ENCODE data around the gene SELL. TPM values are rescaled to one million over a fixed set of nuclear protein-coding genes. Genes with fewer than 3 reads are reported as not detected.
"Not testable (repeated sequence)": the region's sequence is repeated elsewhere in the genome, so short reads cannot be mapped to it uniquely, and the experiment has no call there.

The SELL gene
- total RNA-seq, 3 donors from 2014 or later: 0.78 to 2.5 (median 0.92) TPM

DNA sequence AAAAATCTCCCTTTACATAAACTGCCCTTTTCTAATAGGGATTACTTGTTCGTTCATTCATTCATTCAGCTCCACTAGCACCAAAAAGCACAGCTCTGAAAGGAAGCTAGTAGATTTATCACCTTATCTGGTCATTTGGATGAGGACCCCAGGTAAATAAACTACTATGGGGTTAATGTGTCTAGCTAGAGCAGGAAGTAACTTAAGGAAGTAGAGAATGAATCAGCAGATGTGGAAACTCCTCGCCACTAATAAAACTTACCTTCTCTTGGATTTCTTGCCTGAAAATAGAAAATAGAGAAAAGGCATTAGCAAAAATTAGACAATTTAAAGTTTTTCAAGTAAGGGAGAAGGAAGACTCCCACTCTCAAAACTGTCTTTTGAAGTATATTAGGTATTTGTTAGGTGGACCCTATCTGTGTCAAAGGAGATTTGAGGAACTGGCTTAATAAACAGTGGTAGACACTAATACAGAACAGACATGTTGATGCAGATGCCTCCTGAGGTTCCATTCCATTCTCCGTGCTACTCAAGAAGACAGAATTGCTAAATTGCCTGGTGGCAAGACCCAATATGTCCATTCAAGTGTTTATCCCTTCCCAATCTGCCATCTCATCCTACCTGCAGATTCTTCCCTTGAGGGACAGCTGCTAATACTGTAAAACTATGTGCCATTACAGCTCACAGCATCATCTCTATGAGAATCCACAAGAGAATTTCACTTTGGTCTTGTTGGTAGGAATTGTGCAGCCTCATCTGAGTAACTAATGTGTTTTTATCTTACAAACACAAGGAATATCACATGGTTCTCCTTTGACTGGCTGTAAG lies 14.9 kb downstream of the SELL start:
- H3K4me3 ChIP-seq: no peak overlapping the region
- ATAC-seq (peak; percentile 41), DNase-seq (no peak)
- TF ChIP-seq CTCF (IDR thresholded peaks at IDR 0.05): no peak
- no peaks in the 10 kb centered on the region for H3K4me1 ChIP-seq (ENCODE audit: low read depth)
- no peaks in the 10 kb centered on the region for H3K9me3 ChIP-seq
- intact Hi-C loops (cut with DNase I, micrococcal nuclease): no loop called here
- no peaks in the 10 kb centered on the region for H3K36me3 ChIP-seq (ENCODE audit: low read depth)

- intact Hi-C loops (cut with DNase I, micrococcal nuclease): no loop called here
- no peaks in the 10 kb centered on the region for H3K4me1 ChIP-seq (ENCODE audit: low read depth)
- no peak for TF ChIP-seq CTCF (IDR thresholded peaks at IDR 0.05)
- H3K36me3 ChIP-seq (ENCODE audit: low read depth): no peaks in the 10 kb centered on the region
- no peaks in the 10 kb centered on the region for H3K9me3 ChIP-seq
- no peak overlapping the region for H3K4me3 ChIP-seq
- no peak for DNase-seq
- peak; percentile 62 for ATAC-seq
These were observed 16.9 kb downstream of the SELL start for GRCh38 chr1:169694304-169695075.

DNA sequence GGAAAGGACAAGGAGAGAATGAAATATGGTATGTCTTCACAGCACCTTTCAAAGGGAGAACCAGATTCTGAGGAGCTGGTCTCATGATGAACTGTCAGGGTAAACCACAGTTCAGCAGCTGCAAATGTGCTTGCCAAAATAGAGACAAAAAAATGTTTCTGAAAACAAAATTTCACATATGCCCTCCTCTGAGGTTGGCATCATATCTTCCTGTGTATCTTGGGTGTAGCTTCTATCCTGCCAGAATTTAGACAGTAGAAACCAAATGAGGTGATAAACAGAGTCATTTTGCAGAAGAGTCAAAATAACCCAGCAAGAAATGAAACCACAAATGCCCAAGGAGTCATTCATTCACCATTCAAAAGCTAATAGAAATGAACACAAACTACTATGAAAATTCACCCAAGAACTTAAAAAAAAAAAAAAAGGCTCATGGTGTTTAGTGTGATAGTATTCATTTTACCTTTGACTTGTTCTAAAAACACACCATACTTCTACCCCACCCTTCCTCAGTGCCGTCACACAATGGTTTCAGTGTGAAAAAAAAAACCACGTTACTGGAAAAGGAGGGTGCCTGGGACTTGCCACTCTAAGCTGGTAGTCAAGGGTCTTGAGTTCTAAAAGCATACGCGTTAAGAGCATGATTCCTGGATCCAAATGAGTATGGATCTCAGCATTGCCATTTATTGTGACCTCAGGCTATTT lies 18.5 kb downstream of the SELL start:
- Histone ChIP-seq H3K4me1 (ENCODE audit: low read depth) (no peaks in the 10 kb centered on the region), H3K9me3 (no peaks in the 10 kb centered on the region), H3K4me3 (no peak overlapping the region), H3K36me3 (ENCODE audit: low read depth) (no peaks in the 10 kb centered on the region)
- TF ChIP-seq CTCF (IDR thresholded peaks at IDR 0.05): no peak
- ATAC-seq: peak; percentile 55
- intact Hi-C loops (cut with DNase I, micrococcal nuclease): no loop called here
- no peak for DNase-seq

- Histone ChIP-seq H3K4me3 (no peak overlapping the region), H3K9me3 (no peaks in the 10 kb centered on the region), H3K36me3 (ENCODE audit: low read depth) (no peaks in the 10 kb centered on the region), H3K4me1 (ENCODE audit: low read depth) (no peaks in the 10 kb centered on the region)
- ATAC-seq (no peak), DNase-seq (no peak)
- intact Hi-C loops (cut with DNase I, micrococcal nuclease): no loop called here
- no peak for TF ChIP-seq CTCF (IDR thresholded peaks at IDR 0.05)
These were observed 20.9 kb downstream of the SELL start for GRCh38 chr1:169690489-169690888.

DNA sequence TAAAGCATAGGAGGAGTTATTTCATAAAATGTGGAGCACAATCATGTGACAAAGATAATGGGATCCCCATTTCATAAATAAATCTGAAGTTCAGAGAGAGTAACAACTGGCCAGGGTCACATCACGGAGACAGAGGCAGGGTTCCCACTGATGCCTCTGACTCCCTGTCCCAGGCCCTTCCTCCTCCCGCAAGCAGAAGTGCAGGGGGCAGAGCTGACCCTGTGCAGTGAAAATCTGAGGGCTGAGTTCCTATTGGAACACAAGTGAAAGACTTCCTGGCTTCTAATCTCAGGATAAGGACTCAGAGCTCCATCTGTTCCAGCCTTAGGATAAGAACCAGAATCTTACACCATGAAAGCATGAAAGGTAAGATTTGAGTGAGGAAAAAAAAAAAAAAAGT lies 22.0 kb downstream of the SELL start:
- TF ChIP-seq CTCF (IDR thresholded peaks at IDR 0.05): no peak
- intact Hi-C loops (cut with DNase I, micrococcal nuclease): no loop called here
- no peak for ATAC-seq
- Histone ChIP-seq H3K36me3 (ENCODE audit: low read depth) (no peaks in the 10 kb centered on the region), H3K9me3 (no peaks in the 10 kb centered on the region), H3K4me3 (no peak overlapping the region), H3K4me1 (ENCODE audit: low read depth) (no peaks in the 10 kb centered on the region)
- DNase-seq: no peak

DNA sequence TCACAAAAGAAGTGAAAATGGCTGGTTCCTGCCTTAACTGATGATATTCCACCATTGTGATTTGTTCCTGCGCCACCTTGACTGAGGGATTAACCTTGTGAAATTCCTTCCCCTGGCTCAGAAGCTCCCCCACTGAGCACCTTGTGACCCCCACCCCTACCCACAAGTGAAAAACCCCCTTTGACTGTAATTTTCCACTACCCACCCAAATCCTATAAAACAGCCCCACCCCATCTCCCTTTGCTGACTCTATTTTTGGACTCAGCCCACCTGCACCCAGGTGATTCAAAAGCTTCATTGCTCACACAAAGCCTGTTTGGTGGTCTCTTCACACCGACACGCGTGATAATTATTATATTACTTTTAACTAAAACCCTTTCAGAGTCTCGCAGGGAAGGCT lies 23.0 kb downstream of the SELL start:
- H3K4me1 ChIP-seq (ENCODE audit: low read depth); DNase-seq; intact Hi-C loops (cut with DNase I, micrococcal nuclease); ATAC-seq; H3K36me3 ChIP-seq (ENCODE audit: low read depth); H3K9me3 ChIP-seq; H3K4me3 ChIP-seq: not testable (repeated sequence)
